AML-193 (cell line): Measurements from ENCODE around the gene GSX2.
"Not testable (repeated sequence)": the region's sequence is repeated elsewhere in the genome, so short reads cannot be mapped to it uniquely, and the experiment has no call there.

Experiments
- DNase-seq, 2 experiments: peaks; one replicate each; lab custom pipeline; 2025; lab: John Stamatoyannopoulos, UW

The GSX2 gene

DNA sequence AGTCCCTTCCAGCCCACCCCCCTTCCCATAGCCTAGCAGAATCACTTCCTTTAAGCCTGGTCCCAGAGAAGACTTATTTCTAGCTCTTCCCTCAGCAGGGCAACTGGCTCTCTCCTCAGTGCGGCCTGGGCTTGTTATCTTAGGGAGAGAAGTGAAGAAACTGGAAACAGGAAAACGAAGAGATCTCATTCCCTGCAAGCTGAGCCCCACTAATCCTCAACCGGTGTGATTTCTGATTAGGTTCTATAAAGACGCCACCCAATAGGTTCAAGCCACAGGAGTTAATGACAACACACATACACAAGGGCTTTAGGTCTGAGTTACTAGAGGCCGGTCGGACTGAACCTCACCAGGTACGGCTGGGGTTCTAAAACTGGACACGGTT is 3.2 kb downstream of the GSX2 start:
- no peak for DNase-seq

DNA sequence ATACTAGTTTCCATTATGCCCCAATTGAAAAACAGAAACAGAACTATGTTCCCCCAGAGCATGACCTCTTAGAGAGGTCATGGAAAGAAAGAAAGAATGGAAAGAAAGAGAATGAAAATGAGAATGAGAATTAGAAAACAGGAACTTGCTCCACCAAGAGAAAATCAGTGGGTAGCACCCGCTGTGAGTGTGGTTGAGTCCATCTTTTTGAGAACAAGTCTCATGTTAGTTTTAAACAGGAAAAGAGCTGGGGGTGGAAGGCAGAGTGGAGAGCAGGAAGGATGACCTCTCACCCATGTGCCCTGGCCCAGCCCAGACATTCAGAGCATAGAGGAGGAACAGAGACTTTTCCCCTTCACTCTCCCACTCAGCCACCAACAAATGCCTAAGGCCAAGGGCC is 4.9 kb downstream of the GSX2 start:
- DNase-seq: no peak

DNA sequence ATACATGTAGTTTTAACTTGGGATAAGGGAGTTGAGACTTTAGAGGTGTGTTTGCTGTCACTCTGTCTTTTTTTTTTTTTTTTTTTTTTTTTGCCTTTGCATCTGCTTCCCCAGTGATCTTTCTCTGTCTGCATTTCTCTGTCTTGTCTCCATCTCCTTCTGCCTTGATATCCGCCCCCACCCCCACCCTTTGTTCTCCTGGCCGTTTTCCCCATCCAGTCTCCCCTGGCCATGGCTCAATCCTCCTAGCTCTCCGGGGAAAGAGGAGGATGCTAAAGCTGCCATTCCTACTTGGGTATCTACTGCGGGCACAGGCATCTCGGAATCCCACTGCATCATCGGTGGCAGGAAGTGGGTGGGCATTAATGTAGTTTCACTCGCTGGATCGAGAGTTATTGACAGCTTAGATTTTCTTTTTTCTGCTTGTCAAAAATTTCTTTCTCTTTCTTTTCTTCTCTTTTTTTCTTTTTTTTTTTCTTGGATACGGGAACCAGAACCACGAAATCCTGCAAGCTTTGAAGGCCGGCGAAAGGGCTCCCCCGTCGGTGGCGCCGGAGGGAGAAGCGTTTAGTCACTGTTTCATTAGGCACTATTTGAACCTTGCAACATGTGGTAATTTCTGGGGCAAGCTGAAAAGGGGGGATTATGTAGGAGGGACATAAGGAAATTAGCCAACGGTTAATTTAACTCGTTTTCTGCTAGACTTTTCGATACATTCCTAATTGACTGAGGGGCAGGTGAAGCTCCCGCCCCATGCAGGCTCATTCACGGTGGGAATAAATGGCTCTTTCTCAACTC is 8.2 kb downstream of the GSX2 start:
- no peak for DNase-seq

DNA sequence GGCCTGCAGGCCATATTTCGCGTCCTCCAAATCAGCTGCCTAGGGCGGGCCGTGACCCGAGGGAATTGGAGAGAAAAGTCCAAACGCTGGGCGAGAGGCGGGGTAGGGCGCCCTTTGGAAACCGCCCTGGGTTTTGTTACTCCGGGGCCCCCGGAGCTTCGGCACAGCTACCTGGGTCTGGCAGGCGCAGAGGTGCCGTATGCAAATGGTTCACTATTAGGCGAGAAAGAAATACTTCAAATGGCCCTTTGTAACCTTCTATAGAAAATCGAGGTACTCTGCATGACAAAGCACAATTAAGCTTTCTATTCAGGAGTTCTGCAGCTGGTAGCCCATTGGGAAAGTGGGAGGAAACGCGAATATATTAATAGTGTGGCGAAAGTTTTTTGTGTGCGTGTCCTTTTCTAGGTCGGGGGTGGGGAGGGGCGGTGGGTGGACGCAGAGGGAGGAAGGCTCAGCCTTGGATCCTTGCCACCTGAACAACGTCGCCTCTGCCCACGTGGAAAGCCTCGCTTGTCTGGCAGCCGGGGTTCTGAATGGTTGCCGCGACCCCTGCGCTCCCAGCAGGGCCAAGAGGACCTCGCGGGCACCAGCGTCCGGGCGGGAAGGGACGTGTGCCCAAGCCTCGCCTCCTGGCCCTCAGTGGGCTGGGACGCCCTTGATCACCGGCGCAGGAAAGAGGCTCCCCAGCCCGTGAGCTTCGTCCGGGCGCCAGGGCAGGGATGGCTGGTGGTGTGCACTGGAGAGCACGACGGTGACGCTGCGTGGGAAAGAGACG is 9.5 kb downstream of the GSX2 start:
- no peak for DNase-seq

DNA sequence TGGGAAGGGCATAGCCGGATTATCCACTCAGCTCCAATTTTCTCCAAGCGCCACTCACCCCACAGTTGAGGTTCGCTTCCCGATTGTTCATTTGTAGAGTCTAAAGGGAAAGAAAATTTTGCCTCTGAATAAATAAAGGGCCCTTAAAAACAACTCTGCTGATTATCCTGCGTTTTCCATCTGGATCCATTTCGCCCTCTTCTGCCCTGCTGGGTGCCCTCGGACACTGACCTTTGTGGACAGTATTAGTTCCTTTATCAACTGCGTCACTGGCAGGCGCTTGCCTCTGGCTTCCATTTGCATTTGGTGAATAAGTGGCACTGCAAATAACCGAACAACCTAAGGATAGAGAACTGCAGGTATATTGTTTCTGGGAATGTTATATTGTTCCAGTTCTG is 10.1 kb downstream of the GSX2 start:
- DNase-seq: no peak

DNA sequence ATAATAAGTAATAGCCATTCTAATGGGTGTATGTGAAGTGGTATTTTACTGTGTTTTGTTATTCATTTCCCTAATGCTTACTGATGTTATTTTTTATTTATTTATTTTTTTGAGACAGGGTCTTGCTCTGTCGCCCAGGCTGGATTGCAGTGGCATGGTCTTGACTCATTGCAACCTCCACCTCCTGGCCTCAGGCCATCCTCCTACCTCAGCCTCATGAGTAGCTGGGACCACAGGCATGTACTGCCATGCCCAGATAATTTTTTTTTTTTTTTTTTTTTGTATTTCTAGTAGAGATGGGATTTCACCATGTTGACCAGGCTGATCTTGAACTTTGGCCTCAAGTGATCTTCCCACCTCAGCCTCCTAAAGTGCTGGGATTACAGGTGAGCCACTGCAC is 13.2 kb downstream of the GSX2 start:
- not testable (repeated sequence) for DNase-seq

DNA sequence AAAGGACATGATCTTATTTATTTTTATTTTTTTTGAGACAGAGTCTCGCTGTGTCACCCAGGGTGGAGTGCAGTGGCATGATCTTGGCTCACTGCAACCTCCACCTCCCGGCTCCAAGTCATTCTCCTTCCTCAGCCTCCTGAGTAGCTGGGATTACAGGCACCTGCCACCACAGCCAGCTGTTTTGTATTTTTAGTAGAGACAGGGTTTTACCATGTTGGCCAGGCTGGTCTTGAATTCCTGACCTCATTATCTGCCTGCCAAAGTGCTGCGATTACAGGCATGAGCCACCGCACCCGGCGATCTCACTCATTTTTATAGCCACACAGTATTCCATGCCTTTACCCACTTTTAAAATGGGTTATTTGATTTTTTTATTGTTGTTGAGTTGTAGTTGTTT is 16.3 kb downstream of the GSX2 start:
- DNase-seq: not testable (repeated sequence)

DNA sequence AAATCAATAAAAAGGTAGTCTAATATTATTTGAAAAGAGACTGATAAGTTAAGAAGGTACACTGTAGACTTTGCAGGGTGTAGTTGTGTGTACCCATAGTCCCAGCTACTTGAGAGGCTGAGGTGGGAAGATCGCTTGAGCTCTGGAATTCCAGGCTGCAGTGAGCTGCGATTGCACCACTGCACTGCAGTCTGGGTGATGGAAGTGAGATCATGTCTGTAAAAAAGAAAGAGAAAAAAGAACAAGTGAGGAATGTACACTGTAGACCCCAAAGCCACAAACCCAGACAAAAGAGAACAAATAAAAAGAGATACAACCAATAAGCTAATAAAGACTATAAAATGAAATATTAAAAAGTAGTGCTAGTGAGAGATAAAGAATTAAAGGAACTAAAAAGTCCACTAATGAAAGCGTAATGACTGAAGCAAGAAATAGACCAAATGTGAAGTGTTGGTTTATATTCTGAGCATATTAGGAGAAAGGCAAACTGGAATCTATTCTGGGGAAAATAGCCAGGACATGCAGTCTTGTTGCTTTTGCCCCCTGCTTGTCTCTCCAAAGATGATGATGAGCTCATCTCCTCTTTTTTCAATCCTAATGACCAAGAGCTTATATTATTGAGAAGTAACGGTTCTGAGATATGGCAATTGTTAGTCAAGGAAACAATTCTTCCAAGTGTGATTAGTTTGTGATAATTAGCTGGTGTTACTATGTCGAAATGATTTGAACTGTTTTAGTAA is 19.1 kb downstream of the GSX2 start:
- DNase-seq: no peak

DNA sequence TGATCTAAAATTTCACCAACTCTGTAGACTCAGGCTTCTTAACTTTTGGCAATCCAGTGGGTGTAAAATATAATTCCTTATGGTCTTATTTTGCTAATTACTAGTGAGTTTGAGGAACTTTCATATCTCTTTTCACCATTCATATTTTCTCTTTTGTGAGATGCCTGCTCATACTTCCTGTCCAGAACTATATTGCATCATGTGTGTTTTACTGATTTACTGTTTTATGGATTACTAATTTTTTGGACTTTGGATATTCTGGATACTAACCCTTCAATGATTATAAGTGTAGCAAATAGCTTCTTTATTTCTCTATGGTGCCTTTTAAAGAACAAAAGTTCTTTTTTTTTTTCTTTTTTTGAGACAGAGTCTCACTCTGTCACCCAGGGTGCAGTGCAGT is 20.6 kb downstream of the GSX2 start:
- DNase-seq: no peak

DNA sequence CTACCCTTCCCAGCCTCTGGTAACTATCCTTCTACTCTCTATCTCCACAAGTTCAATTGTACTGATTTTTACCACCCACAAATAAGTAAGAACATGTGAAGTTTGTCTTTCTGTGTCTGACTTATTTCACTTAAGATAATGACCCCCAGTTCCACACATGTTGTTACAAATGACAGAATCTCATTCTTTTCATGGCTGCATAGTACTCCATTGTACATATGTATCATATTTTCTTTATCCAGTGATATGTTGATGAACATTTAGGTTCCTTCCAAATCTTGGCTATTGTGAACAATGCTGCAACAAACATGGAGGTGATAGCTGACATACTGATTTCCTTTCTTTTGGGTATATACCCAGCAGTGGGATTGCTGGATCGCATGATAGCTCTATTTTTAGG is 27.7 kb downstream of the GSX2 start:
- no peak for DNase-seq

DNA sequence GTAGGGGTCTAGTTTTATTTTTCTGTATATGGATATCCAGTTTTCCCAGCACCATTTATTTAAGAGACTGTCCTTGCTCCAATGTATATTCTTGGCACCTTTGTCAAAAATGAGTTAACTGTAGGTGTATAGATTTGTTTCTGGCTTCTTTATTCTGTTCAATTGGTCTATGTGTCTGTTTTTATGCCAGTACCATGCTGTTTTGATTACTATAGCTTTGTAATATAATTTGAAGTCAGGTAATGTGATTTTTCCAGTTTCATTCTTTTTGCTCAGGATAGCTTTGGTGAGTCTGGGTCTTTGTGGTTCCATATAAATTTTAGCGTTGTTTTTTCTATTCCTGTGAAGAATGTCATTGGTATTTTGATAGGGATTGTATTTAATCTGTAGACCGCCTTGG is 28.7 kb downstream of the GSX2 start:
- not testable (repeated sequence) for DNase-seq

DNA sequence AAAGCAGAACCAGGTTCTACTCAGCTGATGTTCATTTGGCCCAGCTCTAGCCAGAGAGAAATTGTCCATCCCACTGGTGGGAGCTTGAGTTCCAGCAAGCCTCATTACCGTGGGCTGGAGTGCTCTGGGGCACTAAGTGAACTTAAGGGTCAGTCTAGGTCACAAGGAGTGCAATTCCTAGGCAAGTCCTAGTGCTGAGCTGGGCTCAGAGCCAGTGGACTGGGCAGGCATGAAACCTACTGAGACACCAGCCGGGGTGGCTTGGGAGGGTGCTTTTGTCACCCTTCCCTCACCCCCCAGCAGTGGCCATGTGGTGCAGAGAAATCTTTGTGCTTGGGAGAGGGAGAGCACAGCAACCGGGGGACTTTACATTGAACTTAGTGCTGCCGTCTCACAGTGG is 39.4 kb downstream of the GSX2 start:
- no peak for DNase-seq

DNA sequence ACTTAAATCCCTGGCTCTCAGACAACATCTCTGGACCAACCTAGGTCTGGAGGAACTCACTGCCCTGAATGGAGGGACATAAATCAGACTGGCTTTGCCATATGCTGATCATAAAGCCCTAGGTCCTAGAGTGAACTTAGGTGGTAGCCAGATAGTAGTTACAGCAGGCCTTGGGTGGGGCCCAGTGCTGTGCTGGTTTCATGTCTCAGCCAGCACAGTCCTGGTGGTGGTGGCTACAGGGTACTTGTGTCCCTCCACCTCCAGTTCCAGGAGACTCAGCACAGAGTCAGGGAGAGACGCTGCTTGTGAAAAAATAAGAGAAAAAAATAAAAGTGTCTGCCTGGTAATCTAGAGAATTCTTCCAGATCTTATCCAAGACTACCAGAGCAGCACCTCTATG is 40.3 kb downstream of the GSX2 start:
- DNase-seq: no peak

DNA sequence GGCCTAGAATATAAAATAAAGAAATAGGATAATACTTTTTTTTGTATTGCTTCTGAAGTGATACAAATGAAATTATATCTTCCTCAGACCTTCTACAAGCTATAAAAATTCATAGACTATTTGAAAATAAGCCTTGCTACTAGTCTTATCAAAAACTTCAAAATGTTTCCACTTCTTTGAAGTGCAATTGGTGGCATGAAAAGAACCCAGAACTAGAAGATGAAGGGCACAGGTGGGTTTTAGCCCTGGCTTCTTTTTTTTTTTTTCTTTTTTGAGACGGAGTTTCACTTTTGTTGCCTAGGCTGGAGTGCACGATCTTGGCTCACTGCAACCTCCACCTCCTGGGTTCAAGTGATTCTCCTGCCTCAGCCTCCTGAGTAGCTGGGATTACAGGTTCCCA is 44.2 kb downstream of the GSX2 start:
- DNase-seq: no peak

DNA sequence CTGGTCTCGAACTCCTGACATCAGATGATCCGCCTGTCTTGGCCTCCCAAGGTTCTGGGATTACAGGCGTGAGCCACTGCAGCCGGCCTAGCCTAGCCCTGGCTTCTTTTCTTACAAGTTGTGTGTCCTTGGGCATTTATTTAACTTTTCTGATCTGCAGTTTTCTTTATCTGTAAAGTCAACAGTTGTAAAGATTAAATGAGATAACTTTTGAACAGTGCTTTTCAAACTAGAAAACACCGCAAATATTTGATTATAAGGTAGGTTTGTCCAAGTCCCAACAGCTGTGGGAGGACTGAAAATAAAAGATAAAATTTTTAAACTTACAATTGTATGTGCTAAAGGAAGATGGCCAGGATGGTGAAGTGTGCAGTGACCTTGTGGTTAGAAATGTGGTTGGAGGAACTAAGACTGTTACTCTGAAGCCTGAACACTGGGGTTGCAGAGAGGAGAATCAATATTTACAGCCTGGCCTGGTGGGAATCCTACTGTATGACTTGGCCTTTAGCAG is 44.8 kb downstream of the GSX2 start:
- no peak for DNase-seq

DNA sequence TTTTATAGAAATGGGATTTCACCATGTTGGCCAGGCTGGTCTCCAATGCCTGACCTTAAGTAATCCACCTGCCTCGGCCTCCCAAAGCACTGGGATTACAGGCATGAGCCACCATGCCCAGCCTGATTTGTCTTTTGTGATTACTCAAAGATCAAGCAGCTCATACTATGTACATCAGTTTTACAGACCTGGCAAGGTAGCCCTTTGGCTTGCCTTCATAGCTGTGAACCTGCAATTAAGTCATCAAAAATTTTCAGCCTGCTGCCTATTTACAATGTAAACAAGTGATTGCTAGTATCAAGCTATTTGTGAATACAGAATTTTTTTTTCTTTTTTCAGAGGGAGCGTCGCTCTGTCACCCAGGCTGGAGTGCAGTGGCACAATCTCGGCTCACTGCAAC is 46.2 kb downstream of the GSX2 start:
- DNase-seq: no peak

DNA sequence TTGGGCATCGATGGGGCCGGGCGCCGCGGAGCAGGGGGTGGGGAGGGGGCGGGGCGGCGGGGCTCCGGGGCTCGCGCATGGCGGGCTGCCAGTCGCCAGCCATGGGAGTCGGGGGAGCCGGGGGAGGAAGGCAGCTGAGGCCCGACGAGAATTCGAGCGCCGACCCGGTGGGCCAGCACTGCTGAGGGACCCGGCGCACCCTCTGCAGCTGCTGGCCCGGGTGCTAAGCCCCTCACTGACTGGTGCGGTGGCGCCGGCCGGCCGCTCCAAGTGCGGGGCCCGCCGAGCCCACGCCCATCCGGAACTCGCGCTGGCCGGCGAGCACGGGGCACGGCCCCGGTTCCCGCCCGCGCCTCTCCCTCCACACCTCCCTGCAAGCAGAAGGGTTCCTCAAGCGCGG is 49.4 kb downstream of the GSX2 start:
- DNase-seq: no peak
